ENCODE measurements around the gene NRF1.
"Not testable (repeated sequence)": the region's sequence is repeated elsewhere in the genome, so short reads cannot be mapped to it uniquely, and the experiment has no call there.

Gene NRF1

DNA sequence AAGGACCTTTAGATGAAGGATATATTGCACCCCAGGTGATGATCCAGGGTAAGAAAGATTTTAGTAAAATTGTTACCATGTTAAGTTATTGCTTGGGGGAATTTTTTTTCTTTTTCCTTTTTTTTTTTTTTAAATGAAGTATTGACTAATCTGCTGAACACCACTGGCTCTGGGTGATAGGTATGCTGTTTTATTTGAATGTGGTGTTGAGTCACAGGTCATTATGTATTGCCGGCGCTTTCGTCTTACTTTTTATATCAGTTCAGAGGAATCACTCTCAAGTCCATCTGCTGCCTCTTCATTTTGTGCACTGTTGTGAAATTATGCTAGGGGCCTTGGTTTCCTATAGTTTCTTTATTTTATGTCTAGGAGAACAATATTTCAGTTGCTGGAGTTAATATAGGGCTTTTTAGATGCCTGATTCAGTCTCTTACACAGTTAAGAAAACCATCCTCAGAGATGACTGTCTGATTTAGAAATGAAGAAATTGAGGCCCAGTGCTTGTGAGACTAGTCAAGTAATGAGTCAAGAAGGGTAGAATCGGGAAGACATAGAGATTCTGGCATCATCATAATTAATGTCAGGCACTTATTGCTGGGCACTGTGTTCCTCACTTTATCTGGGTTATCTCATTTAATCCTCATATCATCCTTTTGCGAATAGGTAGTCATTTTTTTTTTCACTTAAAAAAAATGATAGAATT lies 38.7 kb downstream of the NRF1 start:
- no peak for DNase-seq

GRCh38 chr7:129652914-129653313 lies 41.4 kb downstream of the NRF1 start:
- no peak for DNase-seq

DNA sequence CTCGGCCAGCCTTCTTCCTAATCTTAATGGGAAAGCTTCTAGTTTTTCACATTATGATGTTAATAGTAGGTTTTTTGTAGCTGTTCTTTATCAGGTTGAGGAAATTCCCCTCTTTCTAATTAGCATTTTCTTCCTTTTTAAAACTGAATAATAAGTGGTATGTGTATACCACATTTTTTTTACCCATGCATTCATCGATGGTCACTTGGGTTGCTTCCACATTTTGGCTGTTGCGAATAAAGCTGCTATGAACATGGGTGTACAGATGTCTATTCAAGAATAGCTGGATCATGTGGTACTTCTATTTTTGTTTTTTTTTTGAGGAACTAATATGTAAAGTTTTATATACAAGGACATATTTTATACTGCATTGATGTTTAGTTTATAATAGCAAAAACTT lies 44.3 kb downstream of the NRF1 start:
- no peak for DNase-seq

- no peak for DNase-seq
Measured at GRCh38 chr7:129657363-129657762, 45.8 kb downstream of the NRF1 start.

DNA sequence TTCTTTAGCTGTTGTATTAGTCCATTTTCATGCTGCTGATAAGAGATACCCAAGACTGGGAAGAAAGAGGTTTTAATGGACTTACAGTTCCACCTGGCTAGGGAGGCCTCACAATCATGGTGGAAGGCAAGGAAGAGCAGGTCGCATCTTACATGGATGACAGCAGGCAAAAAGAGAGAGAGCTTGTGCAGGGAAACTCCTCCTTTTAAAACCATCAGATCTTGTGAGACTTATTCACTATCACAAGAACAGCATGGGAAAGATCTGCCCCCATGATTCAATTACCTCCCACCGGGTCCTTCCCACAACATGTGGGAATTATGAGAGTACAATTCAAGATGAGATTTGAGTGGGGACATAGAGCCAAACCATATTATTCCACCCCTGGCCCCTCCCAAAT lies 48.4 kb downstream of the NRF1 start:
- DNase-seq, result not testable (repeated sequence)

DNA sequence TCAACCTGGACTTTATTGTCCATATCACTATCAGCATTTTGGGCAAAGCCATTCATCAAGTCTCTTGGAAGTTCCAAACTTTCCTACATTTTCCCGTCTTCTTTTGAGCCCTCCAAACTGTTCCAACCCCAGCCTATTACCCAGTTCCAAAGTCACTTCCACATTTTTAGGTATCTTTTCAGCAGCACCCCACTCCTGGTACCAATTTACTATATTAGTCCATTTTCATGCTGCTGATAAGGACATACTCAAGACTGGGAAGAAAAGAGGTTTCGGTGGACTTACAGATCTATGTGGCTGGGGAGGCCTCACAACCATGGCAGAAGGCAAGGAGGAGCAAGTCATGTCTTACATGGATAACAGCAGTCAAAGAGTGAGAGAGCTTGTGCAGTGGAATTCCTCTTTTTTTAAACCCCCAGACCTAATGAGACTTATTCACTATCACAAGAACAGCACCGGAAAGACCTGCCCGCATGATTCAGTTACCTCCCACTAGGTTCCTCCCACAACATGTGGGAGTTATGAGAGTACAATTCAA lies 50.2 kb downstream of the NRF1 start:
- no peak for DNase-seq

GRCh38 chr7:129663240-129663639 lies 51.7 kb downstream of the NRF1 start:
- DNase-seq, result not testable (repeated sequence)

DNA sequence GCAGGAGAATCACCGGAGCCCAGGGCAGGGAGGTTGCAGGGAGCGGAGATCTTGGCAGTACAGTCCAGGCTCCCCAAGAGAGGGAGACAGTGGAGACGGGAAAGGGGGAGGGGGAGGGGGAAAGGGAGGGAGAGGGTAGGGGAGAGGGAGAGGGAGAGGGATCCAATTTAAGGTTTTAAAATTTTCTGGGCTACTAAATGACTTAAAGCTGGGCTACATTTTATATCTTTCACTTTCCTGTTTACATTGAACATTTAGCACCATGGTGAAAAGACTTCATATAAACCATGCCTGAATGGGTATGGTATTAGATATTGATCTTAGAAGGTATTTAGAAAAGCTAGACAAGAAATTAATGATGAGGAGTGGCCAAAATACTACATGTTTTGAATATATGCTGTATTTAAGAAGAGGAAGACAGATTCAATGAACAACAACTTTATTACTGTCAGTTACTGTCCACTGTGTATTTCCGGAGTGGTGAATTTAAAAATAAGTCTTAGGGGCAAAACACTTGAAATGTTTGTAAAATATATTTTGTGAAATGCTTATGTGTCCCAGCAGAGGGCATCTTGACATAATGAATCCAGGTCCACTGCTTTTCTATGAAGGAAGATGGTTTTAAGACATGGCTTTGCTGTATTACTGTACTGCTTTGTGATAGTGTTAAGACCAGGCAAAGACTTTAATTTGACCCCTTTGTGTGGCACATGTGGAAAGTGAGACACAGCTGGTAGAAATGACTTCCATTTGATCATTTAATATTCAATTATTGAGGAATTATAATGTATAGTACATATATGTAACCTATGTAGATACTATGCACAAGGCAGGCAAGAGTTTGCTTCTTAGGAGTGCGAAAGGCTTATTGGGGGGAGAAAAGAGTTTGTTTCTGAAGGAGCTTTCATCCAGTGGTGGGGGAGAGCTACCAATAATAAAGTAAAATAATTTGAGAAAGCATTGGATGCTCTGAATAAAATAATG lies 52.8 kb downstream of the NRF1 start:
- DNase-seq, result peak; percentile 59

DNA sequence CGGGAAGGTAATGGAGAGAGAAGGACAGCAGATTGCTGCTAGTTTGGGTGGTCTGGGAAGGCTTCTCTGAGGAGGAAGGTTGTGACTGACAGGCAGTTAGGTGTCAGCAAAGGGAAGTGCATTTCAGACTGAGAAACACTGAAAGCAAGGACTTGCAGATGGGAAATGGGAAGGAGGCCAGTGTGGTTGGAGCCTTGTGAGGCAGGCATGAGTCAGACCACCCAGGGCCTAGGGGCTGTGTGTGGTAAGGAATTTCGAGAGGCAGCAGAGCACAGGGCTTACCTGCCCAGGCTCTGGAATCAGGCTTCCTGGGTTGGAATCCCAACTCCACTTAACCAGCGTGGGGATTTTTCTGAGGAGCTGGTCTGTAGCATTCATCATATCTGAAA lies 53.5 kb downstream of the NRF1 start:
- no peak for DNase-seq

- no peak for DNase-seq
Measured at GRCh38 chr7:129667116-129667515, 55.6 kb downstream of the NRF1 start.

DNA sequence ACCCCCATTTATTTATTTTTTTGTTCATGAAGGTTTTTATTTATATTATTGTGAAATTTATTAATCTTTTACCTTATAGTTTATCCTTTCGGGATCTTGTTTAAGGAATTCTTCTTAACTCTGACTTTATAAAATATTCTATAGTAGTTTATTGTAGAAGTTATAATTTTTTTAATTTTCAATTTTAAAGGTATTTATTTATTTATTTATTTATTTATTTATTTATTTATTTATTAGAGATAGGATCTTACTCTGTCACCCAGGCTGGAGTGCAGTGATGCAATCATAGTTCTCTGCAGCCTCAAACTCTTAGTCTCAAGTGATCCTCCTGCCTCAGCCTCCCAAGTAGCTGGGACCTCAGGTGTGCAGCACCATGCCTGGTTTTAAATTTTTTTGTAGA lies 56.0 kb downstream of the NRF1 start:
- no peak for DNase-seq

DNA sequence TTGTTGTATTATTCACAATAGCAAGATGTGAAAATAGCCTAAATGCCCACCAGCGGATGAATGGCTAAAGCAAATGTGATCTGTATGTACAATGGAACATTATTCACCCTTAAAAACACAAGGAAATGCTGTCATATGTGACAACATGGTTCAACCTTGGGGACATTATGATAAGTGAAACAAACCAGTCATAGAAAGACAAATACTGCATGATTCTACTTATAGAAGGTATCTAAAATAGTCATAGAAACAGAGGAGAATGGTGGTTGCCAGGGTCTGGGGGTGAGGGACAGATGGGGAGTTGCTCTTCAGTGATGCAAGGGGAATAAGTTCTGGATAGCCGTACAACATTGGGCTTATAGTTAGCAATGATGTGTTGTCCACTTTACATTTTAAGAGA lies 58.4 kb downstream of the NRF1 start:
- no peak for DNase-seq

- DNase-seq, result no peak
Measured at GRCh38 chr7:129670656-129671055, 59.1 kb downstream of the NRF1 start.

DNA sequence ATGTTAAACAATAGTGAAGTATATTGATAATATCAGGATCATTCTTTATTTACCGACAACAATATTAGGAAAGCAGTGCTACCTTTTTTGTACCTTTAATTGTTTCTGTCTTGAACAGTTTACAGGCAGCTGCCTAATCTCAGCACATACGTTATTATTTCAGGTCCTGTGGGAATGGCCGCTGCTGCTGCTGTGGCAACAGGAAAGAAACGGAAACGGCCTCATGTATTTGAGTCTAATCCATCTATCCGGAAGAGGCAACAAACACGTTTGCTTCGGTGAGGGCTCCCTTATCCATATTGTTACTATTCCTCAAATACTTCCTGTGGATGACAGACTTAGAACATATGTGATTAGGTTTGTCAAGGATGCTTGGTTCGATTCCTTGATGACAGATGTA lies 59.7 kb downstream of the NRF1 start:
- DNase-seq, result no peak

DNA sequence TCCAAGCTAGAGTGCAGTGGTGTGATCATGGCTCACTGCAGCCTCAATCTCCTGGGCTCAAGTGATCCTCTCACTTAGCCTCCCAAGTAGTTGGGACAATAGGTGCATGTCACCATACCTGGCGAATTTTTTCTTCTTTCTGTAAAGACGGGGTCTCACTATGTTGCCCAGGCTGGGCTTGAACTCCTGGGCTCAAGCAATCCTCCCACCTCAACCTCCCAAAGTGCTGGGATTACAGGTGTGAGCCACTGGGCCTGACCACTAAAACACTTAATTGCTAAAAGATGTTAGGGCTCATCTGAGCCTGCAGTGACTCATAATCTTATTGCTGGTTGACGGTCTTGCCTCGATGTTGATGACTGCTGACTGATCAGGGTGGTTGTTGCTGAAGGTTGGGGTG lies 63.0 kb downstream of the NRF1 start:
- not testable (repeated sequence) for DNase-seq

DNA sequence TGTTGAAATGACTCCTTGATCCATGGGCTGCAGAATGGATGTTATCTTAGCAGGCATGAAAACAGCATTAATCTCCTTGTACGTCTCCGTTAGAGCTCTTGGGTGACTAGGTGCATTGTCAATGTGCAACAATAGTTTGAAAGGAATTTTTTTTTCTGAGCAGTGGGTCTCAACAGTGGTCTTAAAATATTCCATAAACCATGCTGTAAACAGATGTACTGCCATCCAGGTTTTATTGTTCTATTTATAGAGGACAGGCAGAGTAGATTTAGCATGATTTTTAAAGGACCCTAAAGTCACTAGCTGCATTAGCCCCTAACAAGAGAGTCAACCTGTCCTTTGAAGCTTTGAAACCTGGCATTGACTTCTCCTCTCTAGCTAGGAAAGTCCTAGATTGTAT lies 64.0 kb downstream of the NRF1 start:
- DNase-seq, result no peak

DNA sequence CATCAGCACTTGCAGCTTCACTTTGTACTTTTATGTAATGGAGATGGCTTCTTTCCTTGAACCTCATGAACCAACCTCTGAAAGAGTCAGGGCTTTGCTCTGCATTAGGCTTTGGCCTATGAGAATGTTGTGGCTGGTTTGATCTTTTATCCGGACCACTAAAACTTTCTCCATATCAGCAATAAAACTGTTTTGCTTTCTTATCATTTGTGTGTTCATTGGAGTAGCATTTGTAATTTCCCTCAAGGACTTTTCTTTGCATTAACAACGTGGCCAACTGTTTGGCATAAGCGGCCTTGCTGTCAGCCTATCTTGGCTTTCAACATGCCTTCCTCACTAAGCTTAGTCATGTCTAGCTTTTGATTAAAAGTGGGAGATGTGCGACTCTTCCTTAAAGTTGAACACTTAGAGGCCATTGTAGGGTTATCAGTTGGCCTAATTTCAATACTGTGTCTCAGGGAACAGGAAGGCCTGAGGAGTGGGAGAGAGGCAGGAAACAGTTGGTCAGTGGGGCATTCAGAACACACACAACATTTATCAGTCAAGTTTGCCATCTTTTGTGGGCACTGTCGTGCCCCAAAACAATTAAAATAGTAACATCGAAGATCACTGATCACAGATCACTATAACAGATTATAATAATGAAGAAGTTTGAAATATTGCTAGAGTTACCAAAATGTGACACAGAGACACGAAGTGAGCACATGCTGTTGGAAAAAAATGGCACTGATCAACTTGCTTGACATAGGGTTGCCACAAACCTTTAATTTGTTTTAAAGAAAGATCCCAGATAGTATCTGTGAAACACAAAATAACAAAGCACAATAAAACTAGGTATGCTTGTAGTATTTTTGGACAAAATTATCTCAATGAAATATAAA lies 64.7 kb downstream of the NRF1 start:
- DNase-seq, result no peak

DNA sequence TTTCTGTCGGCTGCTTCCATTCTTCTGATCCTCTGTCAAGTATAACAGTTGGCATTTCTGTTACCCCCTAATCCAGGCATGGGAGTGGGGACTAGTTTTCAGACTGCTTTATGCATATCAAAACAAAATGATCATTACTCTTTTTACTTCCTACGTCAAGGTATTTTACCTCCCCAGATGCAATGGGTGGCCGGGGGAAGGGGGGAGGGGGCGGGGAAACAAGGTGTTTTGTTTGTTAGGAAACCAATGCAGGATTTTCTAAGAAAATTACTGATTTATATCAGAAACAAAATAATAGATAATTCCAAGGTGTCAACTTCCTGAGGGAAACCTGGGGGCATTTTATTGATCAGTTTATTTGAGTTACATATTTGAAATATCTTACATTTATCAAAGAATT lies 66.3 kb downstream of the NRF1 start:
- no peak for DNase-seq

- no peak for DNase-seq
Measured at GRCh38 chr7:129678606-129679005, 67.1 kb downstream of the NRF1 start.

GRCh38 chr7:129680400-129680799 lies 68.9 kb downstream of the NRF1 start:
- no peak for DNase-seq

GRCh38 chr7:129684777-129685176 lies 73.3 kb downstream of the NRF1 start:
- no peak for DNase-seq

DNA sequence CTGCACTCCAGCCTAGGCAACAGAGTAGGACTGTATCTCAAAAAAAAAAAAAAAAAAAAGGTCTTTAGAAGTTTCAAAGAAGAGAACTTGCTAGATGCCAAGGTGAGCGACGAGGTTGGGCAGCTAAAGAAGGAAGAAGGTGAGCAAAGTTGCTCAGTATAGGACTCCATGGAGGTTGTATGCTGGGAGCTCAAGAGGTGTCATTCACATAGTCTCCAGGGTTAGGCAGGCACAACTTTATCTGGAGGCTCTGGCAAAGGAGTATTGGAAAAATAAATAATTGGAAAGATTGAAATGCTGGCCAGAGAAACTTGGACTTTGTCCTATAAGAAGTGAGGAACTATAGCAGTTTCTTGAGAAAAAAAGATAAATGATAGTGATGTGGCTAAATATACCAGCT lies 74.5 kb downstream of the NRF1 start:
- DNase-seq, result no peak

Measured in NCI-H2107 (cell line).